Common myeloid progenitor, CD34-positive (primary cell): Measurements from ENCODE around the gene GTPBP6.
"Not testable (repeated sequence)": the region's sequence is repeated elsewhere in the genome, so short reads cannot be mapped to it uniquely, and the experiment has no call there.

Experiments
- CTCF ChIA-PET: fragments of 350-600 bp; sonication (Branson Sonifier 250); formaldehyde crosslinking; loops from one replicate; lab custom pipeline; 2021; ENCODE audit warnings: antibody characterized with exemption; lab: Charles Lee
- POLR2A ChIA-PET: fragments of 350-600 bp; sonication (Branson Sonifier 250); formaldehyde crosslinking; loops from one replicate; lab custom pipeline; 2021; ENCODE audit warnings: antibody characterized with exemption; lab: Charles Lee
- DNase-seq, 3 donors: peaks; one replicate each; pipeline versions ENCODE4 v3.0.0 to v3.0.0-alpha.2; 2013
- H3K27ac ChIP-seq, 2 experiments: 1 replicate in 1 of 2; 2 replicates in 1 of 2; pipeline ENCODE4 v1.7.0; 2013; ENCODE audit warnings: inconsistent platforms in 2 of 2, low read length in 2 of 2, mild to moderate bottlenecking in 2 of 2, low read depth in 1 of 2, moderate library complexity in 1 of 2; ENCODE audit not compliant: severe bottlenecking in 2 of 2, insufficient read depth in 1 of 2, poor library complexity in 1 of 2
- H3K27me3 ChIP-seq, 5 experiments: replicated peaks in 2 of 5; 1 replicate in 3 of 5; 2 replicates in 2 of 5; pipeline versions ENCODE4 v1.6.1 to v1.7.0; 2013; ENCODE audit warnings: low read length in 4 of 5, mild to moderate bottlenecking in 2 of 5, moderate library complexity in 2 of 5, inconsistent platforms in 1 of 5; ENCODE audit not compliant: insufficient read depth in 5 of 5, control insufficient read depth in 4 of 5
- H3K36me3 ChIP-seq, 4 experiments: 1 replicate in 2 of 4; 2 replicates in 2 of 4; pipeline versions ENCODE4 v1.6.1 to v1.7.0; 2013; ENCODE audit warnings: low read length in 3 of 4, control low read depth in 1 of 4, mild to moderate bottlenecking in 1 of 4; ENCODE audit not compliant: control insufficient read depth in 4 of 4, insufficient read depth in 4 of 4
- H3K4me1 ChIP-seq, 4 experiments: 1 replicate in 3 of 4; 2 replicates in 1 of 4; pipeline versions ENCODE4 v1.6.1 to v1.7.1; 2013; ENCODE audit warnings: low read length in 3 of 4, mild to moderate bottlenecking in 3 of 4, control low read depth in 1 of 4, inconsistent platforms in 1 of 4, moderate library complexity in 1 of 4; ENCODE audit not compliant: control insufficient read depth in 4 of 4, insufficient read depth in 4 of 4; ENCODE audit errors: control extremely low read depth in 1 of 4
- H3K4me3 ChIP-seq, 7 experiments: 1 replicate in 4 of 7; 2 replicates in 3 of 7; pipeline versions ENCODE4 v1.5.1 to v1.7.0; 2013; ENCODE audit warnings: mild to moderate bottlenecking in 7 of 7, low read length in 6 of 7, moderate library complexity in 6 of 7, inconsistent platforms in 2 of 7, low read depth in 2 of 7, control low read depth in 1 of 7; ENCODE audit not compliant: insufficient read depth in 4 of 7, control insufficient read depth in 1 of 7; ENCODE audit errors: extremely low read depth in 1 of 7
- H3K9me3 ChIP-seq, 5 experiments: 1 replicate in 4 of 5; 2 replicates in 1 of 5; pipeline versions ENCODE4 v1.6.1 to v1.7.1; 2013; ENCODE audit warnings: low read length in 4 of 5, mild to moderate bottlenecking in 2 of 5, inconsistent platforms in 1 of 5, low read depth in 1 of 5, moderate library complexity in 1 of 5; ENCODE audit not compliant: control insufficient read depth in 4 of 5, insufficient read depth in 2 of 5; ENCODE audit errors: control extremely low read depth in 1 of 5
- WGBS: methylation state at CpG from one replicate; pipeline ENCODE4 v1.1.5; 2013; ENCODE audit not compliant: insufficient coverage; 5-methylcytosine and 5-hydroxymethylcytosine counted together

GTPBP6 gene

GRCh38 chrX:279757-280604 is 38.6 kb downstream of the GTPBP6 start:
- peak in 1 of 3 donors; percentile 30 for DNase-seq
- H3K27me3 ChIP-seq, POLR2A ChIA-PET, H3K36me3 ChIP-seq, H3K9me3 ChIP-seq, CTCF ChIA-PET: not testable (repeated sequence)
- Histone ChIP-seq H3K27ac (peak overlapping the region in 1 of 2 experiments; percentile 51), H3K4me1 (peaks cover 2 to 47% (median 40%) of the 10 kb centered on the region in 4 experiments), H3K4me3 (peak overlapping the region in 2 of 7 experiments; percentile 16 to 35)
- WGBS = 90% methylated on average over 17 of the region's 45 CpGs

DNA sequence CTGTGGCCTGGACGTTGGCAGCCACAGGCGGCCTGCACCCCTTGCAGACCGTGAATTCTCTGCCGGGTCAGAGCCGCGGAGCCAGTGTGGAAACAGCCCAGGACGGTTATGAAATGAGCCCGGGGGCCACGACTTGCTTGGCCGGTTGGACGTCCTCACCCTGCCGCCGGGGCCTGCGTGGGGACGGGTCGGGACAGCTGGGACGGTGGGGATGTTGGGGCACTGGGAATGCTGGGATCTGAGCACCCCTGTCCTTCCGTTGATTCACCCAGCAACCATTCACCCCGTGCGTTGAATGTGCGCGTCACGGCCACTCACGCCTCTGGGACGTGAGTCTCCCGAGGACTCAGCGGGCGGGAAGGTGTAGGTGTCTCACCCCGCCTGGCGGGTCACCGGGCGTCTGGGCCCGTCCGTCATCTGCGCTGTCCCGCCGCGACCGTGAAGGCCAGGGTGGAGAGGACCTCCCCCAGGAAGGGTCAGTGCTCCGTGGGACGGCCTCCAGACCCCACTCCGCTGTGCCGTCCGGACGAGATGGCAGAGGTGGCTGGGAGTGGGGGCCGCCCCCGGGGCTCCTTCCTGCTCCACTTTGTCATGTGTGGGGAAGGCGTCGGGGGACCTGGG is 41.9 kb downstream of the GTPBP6 start:
- ChIA-PET CTCF (no interaction called here), POLR2A (no interaction called here)
- Histone ChIP-seq H3K27ac (peak overlapping the region; percentile 2 to 68), H3K27me3 (no peaks in the 10 kb centered on the region), H3K36me3 (no peaks in the 10 kb centered on the region), H3K9me3 (no peaks in the 10 kb centered on the region), H3K4me1 (peaks cover 2 to 42% (median 33%) of the 10 kb centered on the region in 4 experiments), H3K4me3 (peak overlapping the region; percentile 69 to 98 (median 85))
- 2% methylated on average over 33 of the region's 49 CpGs for WGBS
- DNase-seq = peak in 1 of 3 donors; percentile 37

GRCh38 chrX:275967-276580 is 42.5 kb downstream of the GTPBP6 start:
- Histone ChIP-seq H3K4me3 (peak overlapping the region; percentile 69 to 98 (median 85)), H3K27ac (peak overlapping the region; percentile 2 to 68), H3K4me1 (peaks cover 2 to 37% (median 28%) of the 10 kb centered on the region in 4 experiments), H3K27me3 (no peaks in the 10 kb centered on the region), H3K36me3 (no peaks in the 10 kb centered on the region), H3K9me3 (no peaks in the 10 kb centered on the region)
- 0% methylated on average over 24 of the region's 36 CpGs for WGBS
- DNase-seq = peak; percentile 52 to 69 (median 63)
- POLR2A ChIA-PET = no interaction called here
- CTCF ChIA-PET = no interaction called here

- WGBS = 17% methylated on average over 27 of the region's 32 CpGs
- Histone ChIP-seq H3K4me3 (peak overlapping the region; percentile 69 to 98 (median 85)), H3K4me1 (peaks cover 2 to 37% (median 28%) of the 10 kb centered on the region in 4 experiments), H3K36me3 (no peaks in the 10 kb centered on the region), H3K27me3 (no peaks in the 10 kb centered on the region), H3K27ac (peak overlapping the region in 1 of 2 experiments; percentile 68), H3K9me3 (no peaks in the 10 kb centered on the region)
- ChIA-PET CTCF (no interaction called here), POLR2A (no interaction called here)
- DNase-seq = no peak
Measured at GRCh38 chrX:275476-275966, 43.1 kb downstream of the GTPBP6 start.

DNA sequence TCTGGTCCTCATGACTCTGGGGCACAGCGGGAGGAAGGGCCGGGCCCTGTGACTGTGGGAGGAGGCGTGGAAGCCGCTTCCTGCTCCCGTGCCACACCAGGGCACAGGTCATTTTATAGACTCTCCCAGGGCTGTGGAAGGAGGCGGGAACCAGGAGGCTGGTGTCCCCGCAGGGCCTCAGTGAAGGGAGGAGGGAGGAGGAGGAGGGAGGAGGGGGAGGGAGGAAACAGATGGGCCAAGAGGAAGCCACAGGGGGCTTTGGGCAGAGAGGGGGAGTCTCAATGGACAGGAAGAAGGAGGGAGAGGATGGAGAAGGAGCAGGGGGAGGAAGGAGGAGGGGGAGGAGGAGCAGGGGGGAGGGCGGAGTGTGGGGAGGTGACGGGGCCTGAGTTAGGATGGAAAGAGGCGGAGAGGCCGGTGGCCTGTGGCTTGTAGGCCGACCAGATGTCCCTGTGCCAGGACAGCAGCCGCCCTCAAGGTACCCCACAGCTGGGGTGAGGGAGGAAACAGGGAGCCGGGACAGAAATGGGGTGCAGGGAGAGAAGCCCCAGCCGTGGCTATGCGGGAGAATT is 43.6 kb downstream of the GTPBP6 start:
- no peaks in the 10 kb centered on the region for H3K9me3 ChIP-seq
- ChIA-PET CTCF (no interaction called here), POLR2A (no interaction called here)
- H3K4me1 ChIP-seq = peaks cover 2 to 36% (median 27%) of the 10 kb centered on the region in 4 experiments
- DNase-seq = peak; percentile 83 to 95 (median 91)
- H3K27me3 ChIP-seq = no peaks in the 10 kb centered on the region
- H3K4me3 ChIP-seq = peak overlapping the region; percentile 69 to 98 (median 85)
- H3K27ac ChIP-seq = peak overlapping the region in 1 of 2 experiments; percentile 68
- H3K36me3 ChIP-seq = no peaks in the 10 kb centered on the region
- WGBS = 5% methylated on average over 6 of the region's 16 CpGs

- Histone ChIP-seq H3K27ac (no peak overlapping the region), H3K9me3 (no peaks in the 10 kb centered on the region), H3K4me3 (no peak overlapping the region), H3K4me1 (peaks cover 0 to 11% (median 8%) of the 10 kb centered on the region in 4 experiments), H3K27me3 (no peaks in the 10 kb centered on the region), H3K36me3 (no peaks in the 10 kb centered on the region)
- POLR2A ChIA-PET = no interaction called here
- 92% methylated on average over 17 of the region's 21 CpGs for WGBS
- CTCF ChIA-PET = no interaction called here
- DNase-seq = no peak
Measured at GRCh38 chrX:270848-271367, 47.7 kb downstream of the GTPBP6 start.
